Gastroesophageal sphincter (tissue), 4 donors: ENCODE results near the gene EML5. TPM values are rescaled to one million over a fixed set of nuclear protein-coding genes. Genes with fewer than 3 reads are reported as not detected.

Source experiments
- ATAC-seq: fragments of 150-250 bp; one replicate; pipeline ENCODE4 v1.9.1; 2016; ENCODE audit warnings: mild to moderate bottlenecking, moderate library complexity
- H3K27ac ChIP-seq, 4 donors: fragments of 200-600 bp; sonication (generic) in 3 of 4; 1 replicate in 3 of 4; 2 replicates in 1 of 4; pipeline ENCODE4 v1.5.1; 2016 to 2019
- H3K27me3 ChIP-seq: fragments of 200-600 bp; sonication (generic); one replicate; pipeline ENCODE4 v1.5.1; 2019
- H3K36me3 ChIP-seq, 2 donors: fragments of 200-600 bp; sonication (generic); one replicate each; pipeline ENCODE4 v1.5.1; 2019; ENCODE audit warnings: control low read depth in 1 of 2
- H3K4me1 ChIP-seq, 3 donors: fragments of 200-600 bp; sonication (generic); 1 replicate in 2 of 3; 2 replicates in 1 of 3; pipeline ENCODE4 v1.5.1; 2016 to 2019; ENCODE audit warnings: control low read depth in 2 of 3
- H3K4me3 ChIP-seq, 2 donors: fragments of 200-600 bp; sonication (generic); one replicate each; pipeline ENCODE4 v1.5.1; 2019; ENCODE audit warnings: mild to moderate bottlenecking in 1 of 2, moderate library complexity in 1 of 2
- H3K9me3 ChIP-seq, 3 donors: fragments of 200-600 bp; sonication (generic); one replicate each; pipeline ENCODE4 v1.5.1; 2017 to 2019; ENCODE audit warnings: control low read depth in 2 of 3
- EP300 ChIP-seq: sonication (generic); formaldehyde crosslinking; IDR thresholded peaks from one replicate; pipeline ENCODE4 v1.6.1; 2017; ENCODE audit warnings: antibody characterized with exemption, mild to moderate bottlenecking
- POLR2A ChIP-seq, 2 donors: fragments of 450-650 bp; IDR thresholded peaks; one replicate each; pipeline ENCODE4 v1.6.1; 2017; ENCODE audit warnings: antibody characterized with exemption in 2 of 2, mild to moderate bottlenecking in 2 of 2, moderate library complexity in 1 of 2
- POLR2AphosphoS5 ChIP-seq: sonication (generic); formaldehyde crosslinking; IDR thresholded peaks from one replicate; pipeline ENCODE4 v1.6.1; 2017; ENCODE audit warnings: antibody characterized with exemption
- WGBS, 2 donors: methylation state at CpG; one replicate each; pipeline ENCODE4 v1.1.5; 2018; ENCODE audit warnings: low coverage in 1 of 2; 5-methylcytosine and 5-hydroxymethylcytosine counted together
- total RNA-seq, 4 donors: library from RNA; depleted of rRNA; stranded (reverse); fragments of >200 nt; gene quantifications; one replicate each; pipeline ENCODE4 v1.1.0, GENCODE V29; 2016
- TF ChIP-seq, protein P1 (sequence below), 4 experiments: fragments of 200-600 bp in 2 of 4; fragments of 450-650 bp in 2 of 4; sonication (generic) in 1 of 4; IDR thresholded peaks; one replicate each; pipeline ENCODE4 v1.5.1; 2017 to 2019; ENCODE audit warnings: antibody characterized with exemption in 4 of 4, mild to moderate bottlenecking in 2 of 4, moderate library complexity in 2 of 4

The EML5 gene
- total RNA-seq, 4 donors from 2014 or later = 3.9 to 6.7 (median 4.5) TPM

DNA sequence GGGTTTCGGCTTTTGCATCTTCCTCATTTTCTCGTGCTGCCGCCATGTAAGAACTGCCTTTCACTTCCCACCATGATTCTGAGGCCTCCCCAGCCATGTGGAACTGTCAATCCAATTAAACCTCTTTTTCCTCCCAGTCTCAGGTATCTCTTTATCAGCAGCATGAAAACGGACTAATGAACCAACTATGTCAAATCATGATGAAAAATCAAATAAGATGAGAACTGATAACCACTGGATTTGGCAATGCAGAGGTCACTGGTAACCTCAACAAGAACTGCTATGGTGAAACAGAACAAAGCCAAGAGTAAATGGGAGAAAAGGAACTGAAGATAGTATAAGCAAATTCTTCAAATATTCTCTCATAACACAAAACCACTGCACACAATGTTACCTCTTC is 6.0 kb downstream of the EML5 start:
- H3K27ac ChIP-seq = no peak overlapping the region
- no peaks in the 10 kb centered on the region for H3K9me3 ChIP-seq
- H3K4me3 ChIP-seq = no peak overlapping the region
- H3K27me3 ChIP-seq = no peaks in the 10 kb centered on the region
- TF ChIP-seq EP300 = no peak
- TF ChIP-seq POLR2AphosphoS5 = no peak
- TF ChIP-seq POLR2A (IDR thresholded peaks at IDR 0.05) = no peak
- TF ChIP-seq, protein P1, sequence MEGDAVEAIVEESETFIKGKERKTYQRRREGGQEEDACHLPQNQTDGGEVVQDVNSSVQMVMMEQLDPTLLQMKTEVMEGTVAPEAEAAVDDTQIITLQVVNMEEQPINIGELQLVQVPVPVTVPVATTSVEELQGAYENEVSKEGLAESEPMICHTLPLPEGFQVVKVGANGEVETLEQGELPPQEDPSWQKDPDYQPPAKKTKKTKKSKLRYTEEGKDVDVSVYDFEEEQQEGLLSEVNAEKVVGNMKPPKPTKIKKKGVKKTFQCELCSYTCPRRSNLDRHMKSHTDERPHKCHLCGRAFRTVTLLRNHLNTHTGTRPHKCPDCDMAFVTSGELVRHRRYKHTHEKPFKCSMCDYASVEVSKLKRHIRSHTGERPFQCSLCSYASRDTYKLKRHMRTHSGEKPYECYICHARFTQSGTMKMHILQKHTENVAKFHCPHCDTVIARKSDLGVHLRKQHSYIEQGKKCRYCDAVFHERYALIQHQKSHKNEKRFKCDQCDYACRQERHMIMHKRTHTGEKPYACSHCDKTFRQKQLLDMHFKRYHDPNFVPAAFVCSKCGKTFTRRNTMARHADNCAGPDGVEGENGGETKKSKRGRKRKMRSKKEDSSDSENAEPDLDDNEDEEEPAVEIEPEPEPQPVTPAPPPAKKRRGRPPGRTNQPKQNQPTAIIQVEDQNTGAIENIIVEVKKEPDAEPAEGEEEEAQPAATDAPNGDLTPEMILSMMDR (IDR thresholded peaks at IDR 0.05) = no peak
- ATAC-seq = no peak
- H3K36me3 ChIP-seq = no peaks in the 10 kb centered on the region
- H3K4me1 ChIP-seq = peaks cover 0 to 17% (median 0%) of the 10 kb centered on the region in 3 donors
- 85 to 94% methylated on average over 4 of the region's 4 CpGs for WGBS, 2 donors

DNA sequence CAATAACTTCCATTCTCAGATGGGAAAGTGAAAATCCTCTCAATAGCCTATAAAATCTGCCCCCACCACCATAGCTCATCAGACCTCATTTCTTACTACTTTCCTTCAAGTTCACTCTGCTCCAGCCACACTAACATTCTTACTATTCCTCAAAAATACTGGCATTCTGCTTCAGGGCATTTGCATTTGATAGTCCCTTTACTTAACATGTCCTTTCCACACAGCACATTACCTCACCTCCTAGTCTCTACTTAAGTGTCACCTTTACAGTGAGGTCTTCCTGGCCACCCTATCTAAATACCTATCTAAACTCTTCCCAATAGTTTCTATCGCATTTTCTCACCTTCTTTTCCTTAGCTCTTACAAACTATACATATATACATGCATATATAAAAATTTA is 6.8 kb downstream of the EML5 start:
- no peak for ATAC-seq
- 82 to 88% methylated on average over 1 of the region's 1 CpG for WGBS, 2 donors
- H3K4me1 ChIP-seq = peaks cover 0 to 10% (median 0%) of the 10 kb centered on the region in 3 donors
- H3K36me3 ChIP-seq = no peaks in the 10 kb centered on the region
- TF ChIP-seq POLR2AphosphoS5 (no peak), EP300 (no peak), POLR2A (IDR thresholded peaks at IDR 0.05) (no peak)
- TF ChIP-seq, protein P1 (IDR thresholded peaks at IDR 0.05) = no peak
- H3K27me3 ChIP-seq = no peaks in the 10 kb centered on the region
- H3K9me3 ChIP-seq = no peaks in the 10 kb centered on the region
- H3K4me3 ChIP-seq = no peak overlapping the region
- no peak overlapping the region for H3K27ac ChIP-seq

DNA sequence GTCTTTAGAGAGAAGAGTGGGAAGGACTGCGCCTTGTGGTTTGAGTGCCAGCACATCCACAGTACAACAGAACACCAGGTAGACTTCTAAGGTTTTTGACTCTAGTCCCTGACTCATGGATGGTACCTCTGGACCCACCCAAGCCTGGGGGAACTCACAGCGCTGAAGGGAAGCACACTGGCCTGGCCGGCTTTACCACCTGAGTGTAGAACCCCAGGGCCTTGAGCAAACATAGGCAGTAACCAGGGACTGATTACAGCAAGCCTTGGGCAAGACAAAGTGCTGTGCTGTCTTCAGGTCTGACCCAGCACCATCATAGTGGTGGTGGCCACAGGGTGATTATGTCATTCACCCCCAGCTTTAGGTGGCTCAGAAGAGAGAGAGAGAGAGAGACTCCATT is 17.2 kb downstream of the EML5 start:
- H3K4me3 ChIP-seq = no peak overlapping the region
- 100% methylated on average over 1 of the region's 3 CpGs; no CpG with 5 or more reads in 1 of the 2 donors for WGBS, 2 donors
- no peaks in the 10 kb centered on the region for H3K9me3 ChIP-seq
- no peak overlapping the region for H3K27ac ChIP-seq
- H3K36me3 ChIP-seq = no peaks in the 10 kb centered on the region
- no peak for ATAC-seq
- no peaks in the 10 kb centered on the region for H3K27me3 ChIP-seq
- H3K4me1 ChIP-seq = no peaks in the 10 kb centered on the region
- TF ChIP-seq EP300 = no peak

DNA sequence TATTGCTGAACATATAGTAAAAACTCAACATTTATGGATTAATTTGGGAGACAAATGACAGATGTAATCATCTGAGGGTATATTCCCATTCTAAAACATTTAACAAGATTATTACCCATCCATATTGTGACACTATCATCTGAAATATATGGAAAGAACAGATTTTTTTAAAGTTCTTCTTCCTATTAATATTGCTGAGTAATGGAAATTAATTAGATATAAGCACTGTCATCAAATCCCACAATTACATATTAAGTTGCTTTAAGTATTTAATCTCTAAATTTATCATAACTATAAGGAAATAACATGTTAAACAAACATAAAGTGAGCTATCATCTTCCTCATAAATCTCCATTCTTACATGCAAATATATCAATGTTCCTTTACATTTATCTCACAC is 22.0 kb downstream of the EML5 start:
- Histone ChIP-seq H3K4me1 (no peaks in the 10 kb centered on the region), H3K27me3 (no peaks in the 10 kb centered on the region), H3K27ac (no peak overlapping the region), H3K4me3 (no peak overlapping the region), H3K36me3 (no peaks in the 10 kb centered on the region), H3K9me3 (peaks cover 0 to 13% (median 0%) of the 10 kb centered on the region in 3 donors)
- TF ChIP-seq POLR2A (IDR thresholded peaks at IDR 0.05) = no peak
- no peak for TF ChIP-seq EP300
- TF ChIP-seq, protein P1 (IDR thresholded peaks at IDR 0.05) = no peak
- TF ChIP-seq POLR2AphosphoS5 = no peak
- no peak for ATAC-seq

DNA sequence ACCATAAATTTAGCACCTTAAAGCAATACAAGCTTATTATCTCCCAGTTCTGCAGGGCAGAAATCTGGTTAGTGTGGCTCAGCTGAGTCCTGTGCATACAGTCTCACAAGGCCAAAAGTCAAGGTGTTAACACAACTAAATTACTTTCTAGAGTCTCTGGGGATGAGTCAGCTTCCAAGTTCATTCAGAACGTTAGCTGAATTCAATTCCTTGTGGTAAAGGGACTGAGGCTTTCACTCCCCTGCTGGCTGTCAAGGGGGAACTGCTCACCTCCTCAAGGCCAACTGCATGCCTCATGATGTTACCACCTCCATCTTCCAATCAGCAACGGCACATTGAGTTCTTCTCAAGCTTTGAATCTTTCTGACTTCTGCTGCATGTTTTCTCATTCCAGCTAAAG is 27.6 kb downstream of the EML5 start:
- no peak overlapping the region for H3K4me3 ChIP-seq
- no peaks in the 10 kb centered on the region for H3K4me1 ChIP-seq
- 61 to 64% methylated on average over 2 of the region's 2 CpGs for WGBS, 2 donors
- H3K27me3 ChIP-seq = no peaks in the 10 kb centered on the region
- no peaks in the 10 kb centered on the region for H3K36me3 ChIP-seq
- H3K9me3 ChIP-seq = peaks cover 0 to 21% (median 0%) of the 10 kb centered on the region in 3 donors
- ATAC-seq = no peak
- no peak for TF ChIP-seq POLR2AphosphoS5
- no peak for TF ChIP-seq EP300
- TF ChIP-seq POLR2A (IDR thresholded peaks at IDR 0.05) = no peak
- no peak overlapping the region for H3K27ac ChIP-seq

DNA sequence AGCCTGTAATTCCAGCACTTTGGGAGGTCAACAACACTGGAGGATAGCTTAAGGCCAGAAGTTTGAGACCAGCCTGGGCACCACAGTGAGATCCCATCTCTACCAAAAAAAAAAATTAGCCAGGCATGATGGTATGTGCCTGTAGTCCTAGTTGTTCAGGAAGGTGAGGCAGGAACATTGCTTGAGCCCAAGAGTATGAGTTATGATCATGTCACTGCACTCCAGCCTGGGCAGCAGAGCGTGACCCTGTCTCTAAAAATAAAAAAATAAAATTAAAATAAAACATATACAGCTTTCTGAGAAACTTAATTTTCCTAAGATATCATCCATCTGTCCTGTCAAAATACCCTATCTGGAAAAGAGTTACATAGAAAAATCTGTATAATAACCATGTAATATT is 38.9 kb downstream of the EML5 start:
- WGBS, 2 donors = 100% methylated on average over 1 of the region's 1 CpG; no CpG with 5 or more reads in 1 of the 2 donors
- TF ChIP-seq EP300 = no peak
- TF ChIP-seq, protein P1 (IDR thresholded peaks at IDR 0.05) = no peak
- no peak overlapping the region for H3K27ac ChIP-seq
- no peak overlapping the region for H3K4me3 ChIP-seq
- H3K9me3 ChIP-seq = no peaks in the 10 kb centered on the region
- no peaks in the 10 kb centered on the region for H3K27me3 ChIP-seq
- no peak for ATAC-seq
- no peaks in the 10 kb centered on the region for H3K4me1 ChIP-seq
- no peaks in the 10 kb centered on the region for H3K36me3 ChIP-seq
